K562 (cell line): ENCODE measurements around the gene TXNRD2. TPM values are rescaled to one million over a fixed set of nuclear protein-coding genes. Genes with fewer than 3 reads are reported as not detected.
A peak's percentile ranks its signal among the peaks of the same experiment; 100 is the strongest.

Source experiments
- FUS ChIP-seq: fragments of 200-400 bp; formaldehyde crosslinking; optimal IDR thresholded peaks from 2 replicates; pipeline ENCODE3; 2017; ENCODE audit warnings: low read depth, low read length
- ILK ChIP-seq: fragments of 450-650 bp; IDR thresholded peaks from 2 replicates; pipeline ENCODE4 v1.6.1; 2016; ENCODE audit warnings: missing genetic modification characterization, low read depth, mild to moderate bottlenecking, missing compliant biosample characterization, moderate library complexity, borderline replicate concordance
- MYC ChIP-seq, 2 experiments: fragments of 250-450 bp in 1 of 2; sonication (Bioruptor Pico) in 1 of 2; IDR thresholded peaks; 2 replicates each; pipeline versions ENCODE4 v1.5.1 to v1.6.1; 2012 to 2021; ENCODE audit warnings: low read depth in 2 of 2, borderline replicate concordance in 1 of 2, improper control_type of control experiment in 1 of 2, low read length in 1 of 2, mild to moderate bottlenecking in 1 of 2, moderate library complexity in 1 of 2
- PHF8 ChIP-seq: fragments of 200-600 bp; sonication (generic); IDR thresholded peaks from 2 replicates; pipeline ENCODE4 v1.6.1; 2012; ENCODE audit warnings: mixed run types, mild to moderate bottlenecking, inconsistent platforms, low read length, moderate library complexity, borderline replicate concordance
- SPI1 ChIP-seq: IDR thresholded peaks from 2 replicates; pipeline ENCODE4 v1.6.1; 2011; ENCODE audit warnings: low read depth, low read length, control low read depth, borderline replicate concordance
- TBL1XR1 ChIP-seq, 2 experiments: IDR thresholded peaks; 2 replicates each; pipeline ENCODE4 v1.6.1; 2012; ENCODE audit warnings: improper control_type of control experiment in 2 of 2, low read length in 2 of 2, mild to moderate bottlenecking in 1 of 2
- ZBTB7A ChIP-seq: IDR thresholded peaks from 2 replicates; pipeline ENCODE4 v1.6.1; 2011; ENCODE audit warnings: low read depth, mild to moderate bottlenecking, low read length, moderate library complexity, borderline replicate concordance; ENCODE audit not compliant: control insufficient read depth
- ZC3H8 ChIP-seq: fragments of 450-650 bp; IDR thresholded peaks from 2 replicates; pipeline ENCODE4 v1.6.1; 2017
- ZNF146 ChIP-seq: IDR thresholded peaks from one replicate; pipeline ENCODE4 v1.6.1; 2018; ENCODE audit warnings: missing compliant biosample characterization; ENCODE audit not compliant: unreplicated experiment
- ZNF668 ChIP-seq: fragments of 250-450 bp; sonication (Bioruptor Pico); IDR thresholded peaks from 2 replicates; pipeline ENCODE4 v1.8.0; 2022; ENCODE audit warnings: mild to moderate bottlenecking, inconsistent platforms
- polyA plus RNA-seq, 8 experiments: library from polyadenylated mRNA; depleted of rRNA in 4 of 8; stranded (reverse) in 5 of 8; unstranded in 3 of 8; fragments of >200 nt; fragmentation: Nextera tagmentation in 2 of 8; fragmentation: Illumina TruSeq in 1 of 8; extraction: Ambion mirVana in 2 of 8; extraction: Trizol in 1 of 8; gene quantifications; 2 replicates each; pipeline versions ENCODE4 v1.2.1 to v1.2.3, GENCODE V29; 2011 to 2014; ENCODE audit warnings: inconsistent platforms in 1 of 8, missing spikeins in 1 of 8
- total RNA-seq, 7 experiments: library from RNA; depleted of rRNA in 6 of 7; stranded (reverse); fragments of >200 nt in 6 of 7; fragmentation: Illumina TruSeq in 2 of 7; extraction: Trizol in 2 of 7; gene quantifications; 2 replicates each; pipeline versions ENCODE4 v1.2.1 to v1.2.3, GENCODE V29; 2011 to 2021; ENCODE audit warnings: low replicate concordance in 1 of 7
- TF ChIP-seq, protein P1 (sequence below): fragments of 450-650 bp; IDR thresholded peaks from 2 replicates; pipeline ENCODE4 v1.6.1; 2016; ENCODE audit warnings: mild to moderate bottlenecking, moderate library complexity
- TF ChIP-seq, protein P2 (sequence below): fragments of 250-450 bp; sonication (Bioruptor Pico); IDR thresholded peaks from 2 replicates; pipeline ENCODE4 v1.8.0; 2021; ENCODE audit warnings: borderline replicate concordance, mild to moderate bottlenecking, moderate library complexity; ENCODE audit not compliant: poor library complexity, severe bottlenecking
- TF ChIP-seq, protein P3 (sequence below): conservative IDR thresholded peaks from 2 replicates; pipeline ENCODE4 v1.6.1; 2011; ENCODE audit warnings: low read depth, mild to moderate bottlenecking, low read length; ENCODE audit not compliant: control insufficient read depth

TXNRD2 gene
- total and polyA plus RNA-seq, 9 of the 15 experiments (the other 6 are each of a cell fraction or from before 2014, with no cell fraction given): 3.3 to 80.2 (median 49.4) TPM

DNA sequence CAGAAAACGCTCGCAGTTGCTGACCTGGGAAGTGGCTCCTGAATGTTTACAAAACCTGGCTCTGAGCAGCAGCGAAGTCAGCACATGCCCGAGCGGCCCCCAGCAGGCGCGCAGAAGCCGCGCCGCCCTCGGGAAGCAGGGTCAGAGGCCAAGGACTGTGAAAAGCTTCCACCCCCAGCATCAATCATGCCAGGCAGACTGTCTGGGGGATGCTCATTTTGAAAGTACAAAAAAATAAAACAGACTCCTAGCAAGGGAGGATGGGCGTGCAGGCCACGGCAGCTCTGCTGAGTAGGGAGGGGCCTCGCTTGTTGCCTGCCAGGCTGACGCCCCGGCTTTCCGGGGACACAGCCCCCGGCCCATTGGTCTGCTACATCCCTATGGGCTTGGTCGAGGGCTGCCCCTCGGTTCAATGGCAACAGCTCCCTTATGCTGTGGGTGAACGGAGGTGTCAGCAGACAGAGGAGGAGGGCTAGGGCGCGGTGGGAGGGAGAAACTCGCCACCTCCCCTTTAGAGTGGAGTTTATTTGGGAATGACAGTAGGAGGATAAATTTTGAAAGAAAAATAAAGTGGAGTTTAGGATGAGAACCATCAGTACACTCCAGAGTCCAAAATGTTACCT is 49.2 kb downstream of the TXNRD2 start (continued):
- peak; percentile 73; the same call in 1 of the 2 replicates for TF ChIP-seq ZNF668
- TF ChIP-seq, protein P1, sequence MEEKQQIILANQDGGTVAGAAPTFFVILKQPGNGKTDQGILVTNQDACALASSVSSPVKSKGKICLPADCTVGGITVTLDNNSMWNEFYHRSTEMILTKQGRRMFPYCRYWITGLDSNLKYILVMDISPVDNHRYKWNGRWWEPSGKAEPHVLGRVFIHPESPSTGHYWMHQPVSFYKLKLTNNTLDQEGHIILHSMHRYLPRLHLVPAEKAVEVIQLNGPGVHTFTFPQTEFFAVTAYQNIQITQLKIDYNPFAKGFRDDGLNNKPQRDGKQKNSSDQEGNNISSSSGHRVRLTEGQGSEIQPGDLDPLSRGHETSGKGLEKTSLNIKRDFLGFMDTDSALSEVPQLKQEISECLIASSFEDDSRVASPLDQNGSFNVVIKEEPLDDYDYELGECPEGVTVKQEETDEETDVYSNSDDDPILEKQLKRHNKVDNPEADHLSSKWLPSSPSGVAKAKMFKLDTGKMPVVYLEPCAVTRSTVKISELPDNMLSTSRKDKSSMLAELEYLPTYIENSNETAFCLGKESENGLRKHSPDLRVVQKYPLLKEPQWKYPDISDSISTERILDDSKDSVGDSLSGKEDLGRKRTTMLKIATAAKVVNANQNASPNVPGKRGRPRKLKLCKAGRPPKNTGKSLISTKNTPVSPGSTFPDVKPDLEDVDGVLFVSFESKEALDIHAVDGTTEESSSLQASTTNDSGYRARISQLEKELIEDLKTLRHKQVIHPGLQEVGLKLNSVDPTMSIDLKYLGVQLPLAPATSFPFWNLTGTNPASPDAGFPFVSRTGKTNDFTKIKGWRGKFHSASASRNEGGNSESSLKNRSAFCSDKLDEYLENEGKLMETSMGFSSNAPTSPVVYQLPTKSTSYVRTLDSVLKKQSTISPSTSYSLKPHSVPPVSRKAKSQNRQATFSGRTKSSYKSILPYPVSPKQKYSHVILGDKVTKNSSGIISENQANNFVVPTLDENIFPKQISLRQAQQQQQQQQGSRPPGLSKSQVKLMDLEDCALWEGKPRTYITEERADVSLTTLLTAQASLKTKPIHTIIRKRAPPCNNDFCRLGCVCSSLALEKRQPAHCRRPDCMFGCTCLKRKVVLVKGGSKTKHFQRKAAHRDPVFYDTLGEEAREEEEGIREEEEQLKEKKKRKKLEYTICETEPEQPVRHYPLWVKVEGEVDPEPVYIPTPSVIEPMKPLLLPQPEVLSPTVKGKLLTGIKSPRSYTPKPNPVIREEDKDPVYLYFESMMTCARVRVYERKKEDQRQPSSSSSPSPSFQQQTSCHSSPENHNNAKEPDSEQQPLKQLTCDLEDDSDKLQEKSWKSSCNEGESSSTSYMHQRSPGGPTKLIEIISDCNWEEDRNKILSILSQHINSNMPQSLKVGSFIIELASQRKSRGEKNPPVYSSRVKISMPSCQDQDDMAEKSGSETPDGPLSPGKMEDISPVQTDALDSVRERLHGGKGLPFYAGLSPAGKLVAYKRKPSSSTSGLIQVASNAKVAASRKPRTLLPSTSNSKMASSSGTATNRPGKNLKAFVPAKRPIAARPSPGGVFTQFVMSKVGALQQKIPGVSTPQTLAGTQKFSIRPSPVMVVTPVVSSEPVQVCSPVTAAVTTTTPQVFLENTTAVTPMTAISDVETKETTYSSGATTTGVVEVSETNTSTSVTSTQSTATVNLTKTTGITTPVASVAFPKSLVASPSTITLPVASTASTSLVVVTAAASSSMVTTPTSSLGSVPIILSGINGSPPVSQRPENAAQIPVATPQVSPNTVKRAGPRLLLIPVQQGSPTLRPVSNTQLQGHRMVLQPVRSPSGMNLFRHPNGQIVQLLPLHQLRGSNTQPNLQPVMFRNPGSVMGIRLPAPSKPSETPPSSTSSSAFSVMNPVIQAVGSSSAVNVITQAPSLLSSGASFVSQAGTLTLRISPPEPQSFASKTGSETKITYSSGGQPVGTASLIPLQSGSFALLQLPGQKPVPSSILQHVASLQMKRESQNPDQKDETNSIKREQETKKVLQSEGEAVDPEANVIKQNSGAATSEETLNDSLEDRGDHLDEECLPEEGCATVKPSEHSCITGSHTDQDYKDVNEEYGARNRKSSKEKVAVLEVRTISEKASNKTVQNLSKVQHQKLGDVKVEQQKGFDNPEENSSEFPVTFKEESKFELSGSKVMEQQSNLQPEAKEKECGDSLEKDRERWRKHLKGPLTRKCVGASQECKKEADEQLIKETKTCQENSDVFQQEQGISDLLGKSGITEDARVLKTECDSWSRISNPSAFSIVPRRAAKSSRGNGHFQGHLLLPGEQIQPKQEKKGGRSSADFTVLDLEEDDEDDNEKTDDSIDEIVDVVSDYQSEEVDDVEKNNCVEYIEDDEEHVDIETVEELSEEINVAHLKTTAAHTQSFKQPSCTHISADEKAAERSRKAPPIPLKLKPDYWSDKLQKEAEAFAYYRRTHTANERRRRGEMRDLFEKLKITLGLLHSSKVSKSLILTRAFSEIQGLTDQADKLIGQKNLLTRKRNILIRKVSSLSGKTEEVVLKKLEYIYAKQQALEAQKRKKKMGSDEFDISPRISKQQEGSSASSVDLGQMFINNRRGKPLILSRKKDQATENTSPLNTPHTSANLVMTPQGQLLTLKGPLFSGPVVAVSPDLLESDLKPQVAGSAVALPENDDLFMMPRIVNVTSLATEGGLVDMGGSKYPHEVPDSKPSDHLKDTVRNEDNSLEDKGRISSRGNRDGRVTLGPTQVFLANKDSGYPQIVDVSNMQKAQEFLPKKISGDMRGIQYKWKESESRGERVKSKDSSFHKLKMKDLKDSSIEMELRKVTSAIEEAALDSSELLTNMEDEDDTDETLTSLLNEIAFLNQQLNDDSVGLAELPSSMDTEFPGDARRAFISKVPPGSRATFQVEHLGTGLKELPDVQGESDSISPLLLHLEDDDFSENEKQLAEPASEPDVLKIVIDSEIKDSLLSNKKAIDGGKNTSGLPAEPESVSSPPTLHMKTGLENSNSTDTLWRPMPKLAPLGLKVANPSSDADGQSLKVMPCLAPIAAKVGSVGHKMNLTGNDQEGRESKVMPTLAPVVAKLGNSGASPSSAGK: peak; percentile 99
- 0 out of 2 replicates have a peak, but pooled peaks have one; percentile 5 for TF ChIP-seq PHF8
- TF ChIP-seq SPI1: 0 out of 2 replicates have a peak, but pooled peaks have one; percentile 14
- TF ChIP-seq ZNF146 (CRISPR knock-in tag): peak; percentile 23
- TF ChIP-seq TBL1XR1 (IDR thresholded peaks at IDR 0.05; ENCODE audit: low read length in 2 of 2): 0 out of 4 replicates have a peak, but pooled peaks of 1 of the 2 experiments have one; percentile 73
- peak; percentile 90; the same call in 1 of the 2 replicates for TF ChIP-seq ZBTB7A
- TF ChIP-seq, protein P2, sequence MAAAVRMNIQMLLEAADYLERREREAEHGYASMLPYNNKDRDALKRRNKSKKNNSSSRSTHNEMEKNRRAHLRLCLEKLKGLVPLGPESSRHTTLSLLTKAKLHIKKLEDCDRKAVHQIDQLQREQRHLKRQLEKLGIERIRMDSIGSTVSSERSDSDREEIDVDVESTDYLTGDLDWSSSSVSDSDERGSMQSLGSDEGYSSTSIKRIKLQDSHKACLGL (CRISPR knock-in tag): peak; percentile 20
- no peak for TF ChIP-seq ZC3H8
- no peak for TF ChIP-seq FUS
- TF ChIP-seq, protein P3, sequence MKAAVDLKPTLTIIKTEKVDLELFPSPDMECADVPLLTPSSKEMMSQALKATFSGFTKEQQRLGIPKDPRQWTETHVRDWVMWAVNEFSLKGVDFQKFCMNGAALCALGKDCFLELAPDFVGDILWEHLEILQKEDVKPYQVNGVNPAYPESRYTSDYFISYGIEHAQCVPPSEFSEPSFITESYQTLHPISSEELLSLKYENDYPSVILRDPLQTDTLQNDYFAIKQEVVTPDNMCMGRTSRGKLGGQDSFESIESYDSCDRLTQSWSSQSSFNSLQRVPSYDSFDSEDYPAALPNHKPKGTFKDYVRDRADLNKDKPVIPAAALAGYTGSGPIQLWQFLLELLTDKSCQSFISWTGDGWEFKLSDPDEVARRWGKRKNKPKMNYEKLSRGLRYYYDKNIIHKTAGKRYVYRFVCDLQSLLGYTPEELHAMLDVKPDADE: peak; percentile 68; the same call in 1 of the 2 replicates
- TF ChIP-seq ILK (tag): no peak
- no peak; the same call in 1 of the 2 replicates for TF ChIP-seq MYC (IDR thresholded peaks at IDR 0.05; ENCODE audit: low read depth, low read length)
- no peak for TF ChIP-seq MYC (CRISPR knock-in tag; IDR thresholded peaks at IDR 0.05; ENCODE audit: borderline replicate concordance, low read depth)
